Activated naive CD4-positive, alpha-beta T cell treated with Interleukin-2 at 50 U/mL for 16 hours (primary cell): Measurements from ENCODE around the gene F12.
"Not testable (repeated sequence)": the region's sequence is repeated elsewhere in the genome, so short reads cannot be mapped to it uniquely, and the experiment has no call there.

Experiments
- DNase-seq: peaks from one replicate; pipeline ENCODE4 v3.0.0-alpha.2; 2020

Gene F12

GRCh38 chr5:177367323-177367848, 42.0 kb downstream of the F12 start:
- no peak for DNase-seq

DNA sequence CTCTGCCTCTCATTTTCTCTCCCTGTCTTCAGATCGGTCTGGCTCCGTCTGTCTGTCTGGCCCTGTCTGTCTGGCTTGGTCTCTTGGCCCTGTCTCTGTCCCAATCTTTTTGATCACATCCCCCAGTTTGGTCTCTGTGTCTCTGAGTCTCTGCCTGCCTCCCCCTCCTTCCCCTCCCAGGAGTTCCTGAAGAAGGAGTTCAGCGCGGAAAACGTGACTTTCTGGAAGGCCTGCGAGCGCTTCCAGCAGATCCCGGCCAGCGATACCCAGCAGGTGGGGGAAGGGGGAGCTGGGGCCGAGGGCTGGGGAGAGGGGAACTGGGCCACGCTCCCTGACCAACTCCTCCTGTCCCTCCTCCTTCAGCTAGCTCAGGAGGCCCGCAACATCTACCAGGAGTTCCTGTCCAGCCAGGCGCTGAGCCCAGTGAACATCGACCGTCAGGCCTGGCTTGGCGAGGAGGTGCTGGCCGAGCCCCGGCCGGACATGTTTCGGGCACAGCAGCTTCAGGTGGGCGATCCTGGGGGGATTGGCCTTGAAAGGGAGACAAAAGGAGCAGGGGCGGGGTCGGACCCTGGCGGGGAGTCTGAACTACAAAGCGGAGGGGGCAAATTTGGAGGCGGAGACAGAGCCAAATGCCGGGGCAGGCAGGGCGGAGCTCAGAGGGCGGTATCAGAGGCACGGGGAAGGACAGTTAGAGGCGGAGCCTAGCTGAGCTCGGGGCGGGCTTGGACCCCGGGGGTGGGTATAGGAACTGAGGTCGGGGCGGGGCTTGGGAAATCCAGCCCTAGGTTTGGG, 42.6 kb downstream of the F12 start:
- no peak for DNase-seq

DNA sequence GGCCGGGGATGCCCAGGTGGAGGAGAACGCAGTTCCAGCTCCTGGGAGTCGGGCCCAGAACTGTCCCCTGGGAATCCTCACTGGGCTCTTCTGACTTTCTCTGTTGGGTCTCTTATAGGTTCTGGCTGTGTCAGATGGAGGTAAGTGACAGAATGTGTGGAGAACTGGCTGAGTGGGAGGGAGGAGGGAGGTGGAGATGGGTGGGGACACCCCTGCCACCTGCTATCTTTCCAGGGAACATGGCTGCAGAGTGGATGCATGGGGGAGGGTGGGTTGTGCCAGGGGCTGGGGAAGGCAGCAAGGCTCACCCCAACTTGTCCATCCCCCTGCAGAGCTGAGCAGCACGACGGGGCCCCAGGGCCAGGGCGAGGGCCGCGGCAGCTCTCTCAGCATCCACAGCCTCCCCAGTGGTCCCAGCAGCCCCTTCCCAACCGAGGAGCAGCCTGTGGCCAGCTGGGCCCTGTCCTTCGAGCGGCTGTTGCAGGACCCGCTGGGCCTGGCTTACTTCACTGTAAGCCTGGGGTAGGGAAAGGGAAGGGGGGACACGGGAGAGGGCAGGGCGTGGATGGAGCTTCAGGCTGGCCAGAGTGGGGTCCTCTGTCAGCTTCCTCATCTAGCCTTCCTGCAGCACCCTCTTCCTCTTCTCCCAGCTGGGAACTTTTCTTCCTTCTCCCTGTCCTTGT, 43.4 kb downstream of the F12 start:
- no peak for DNase-seq

GRCh38 chr5:177364159-177364962, 45.0 kb downstream of the F12 start:
- peak; percentile 50 for DNase-seq

- no peak for DNase-seq
Measured at GRCh38 chr5:177363565-177363964, 45.8 kb downstream of the F12 start.

DNA sequence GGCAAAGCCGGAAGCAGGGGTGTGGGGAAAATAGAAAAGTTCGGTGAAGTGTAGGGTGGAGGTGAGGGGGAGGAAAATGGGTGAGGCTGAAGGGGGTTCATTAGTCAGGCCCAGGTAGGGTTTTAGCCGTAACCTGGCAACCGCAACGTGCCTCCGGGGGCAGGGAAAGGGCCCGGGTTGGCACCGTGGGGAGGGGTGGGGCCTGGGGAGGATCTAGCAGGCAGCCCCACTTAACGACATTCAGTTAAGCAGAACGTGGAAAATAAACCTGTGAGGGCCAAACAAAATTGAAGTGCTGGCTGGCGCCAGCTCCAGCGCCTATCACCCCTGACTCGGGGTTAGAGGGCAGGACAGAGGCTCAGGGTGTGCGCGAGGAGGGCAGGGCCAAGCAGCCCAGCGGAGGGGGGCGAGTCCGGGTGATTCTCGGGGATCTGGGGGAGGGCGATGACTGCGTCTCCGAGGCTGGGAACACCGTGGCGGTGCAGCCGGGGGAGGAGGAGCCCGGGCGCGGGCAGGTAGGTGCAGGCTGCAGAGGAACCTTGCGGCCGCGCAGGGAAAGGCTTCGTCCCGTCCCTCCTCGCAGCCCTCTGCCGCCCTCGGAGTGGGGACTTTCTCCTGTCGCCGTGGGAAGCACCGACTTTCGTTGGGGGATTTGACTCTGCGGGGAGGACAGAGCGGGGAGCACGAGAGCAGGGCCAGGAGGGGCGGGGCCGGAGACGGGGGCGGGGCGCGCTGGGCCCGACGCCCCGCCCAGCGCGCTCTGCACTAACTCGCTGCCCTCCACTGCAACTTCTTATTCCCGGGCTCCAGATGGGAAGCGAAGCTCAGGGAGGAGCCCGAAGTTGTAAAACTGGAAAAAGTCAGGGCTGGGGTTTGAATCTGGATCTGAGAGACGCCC, 46.5 kb downstream of the F12 start:
- peak; percentile 70 for DNase-seq

- DNase-seq = no peak
Measured at GRCh38 chr5:177362292-177362609, 47.1 kb downstream of the F12 start.

DNA sequence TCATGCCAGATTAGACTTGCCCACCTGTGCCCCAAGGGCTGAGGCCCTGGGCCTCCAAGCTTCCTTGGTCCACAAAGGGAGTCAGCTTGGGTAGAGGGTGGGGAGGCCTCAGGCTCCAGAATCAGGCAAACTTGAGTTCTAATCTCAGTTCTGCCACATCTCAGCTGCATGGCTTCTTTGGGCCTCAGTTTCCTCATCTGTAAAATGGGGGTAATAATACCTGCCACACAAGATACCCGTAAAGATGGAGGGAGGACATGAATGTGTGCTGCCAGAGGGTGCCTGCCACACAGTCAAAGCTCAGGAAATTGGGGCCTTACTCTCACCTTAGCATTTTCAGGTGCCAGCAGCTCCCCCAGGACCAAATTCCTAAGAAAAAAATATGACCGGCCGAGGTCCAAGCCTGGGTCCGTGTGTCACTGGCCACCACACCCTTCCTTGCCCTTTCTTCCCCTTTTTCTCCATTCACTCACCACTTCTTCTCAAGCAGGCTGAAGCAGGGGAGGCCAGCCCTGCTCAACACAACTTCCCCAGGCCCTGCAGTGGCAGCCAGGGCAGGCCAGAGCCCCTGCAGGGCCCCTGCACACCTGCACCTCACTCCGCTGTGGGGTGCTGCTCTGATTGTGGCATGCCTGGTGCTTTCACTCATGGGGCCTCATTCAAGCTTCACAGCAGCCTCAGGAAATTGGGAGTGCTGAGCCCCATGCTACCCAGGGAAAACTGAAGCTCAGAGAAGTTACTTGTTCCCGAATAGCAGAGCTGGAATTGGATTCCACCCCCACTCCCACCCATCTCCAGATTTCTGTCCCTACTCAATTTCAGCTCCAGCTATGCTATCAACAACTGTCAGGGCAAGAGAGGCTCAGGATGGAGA, 47.7 kb downstream of the F12 start:
- no peak for DNase-seq

GRCh38 chr5:177360740-177361139, 48.6 kb downstream of the F12 start:
- not testable (repeated sequence) for DNase-seq

GRCh38 chr5:177359860-177360259, 49.5 kb downstream of the F12 start:
- DNase-seq = no peak

- DNase-seq = no peak
Measured at GRCh38 chr5:177359451-177359851, 49.9 kb downstream of the F12 start.

- DNase-seq = no peak
Measured at GRCh38 chr5:177358370-177358819, 51.0 kb downstream of the F12 start.

DNA sequence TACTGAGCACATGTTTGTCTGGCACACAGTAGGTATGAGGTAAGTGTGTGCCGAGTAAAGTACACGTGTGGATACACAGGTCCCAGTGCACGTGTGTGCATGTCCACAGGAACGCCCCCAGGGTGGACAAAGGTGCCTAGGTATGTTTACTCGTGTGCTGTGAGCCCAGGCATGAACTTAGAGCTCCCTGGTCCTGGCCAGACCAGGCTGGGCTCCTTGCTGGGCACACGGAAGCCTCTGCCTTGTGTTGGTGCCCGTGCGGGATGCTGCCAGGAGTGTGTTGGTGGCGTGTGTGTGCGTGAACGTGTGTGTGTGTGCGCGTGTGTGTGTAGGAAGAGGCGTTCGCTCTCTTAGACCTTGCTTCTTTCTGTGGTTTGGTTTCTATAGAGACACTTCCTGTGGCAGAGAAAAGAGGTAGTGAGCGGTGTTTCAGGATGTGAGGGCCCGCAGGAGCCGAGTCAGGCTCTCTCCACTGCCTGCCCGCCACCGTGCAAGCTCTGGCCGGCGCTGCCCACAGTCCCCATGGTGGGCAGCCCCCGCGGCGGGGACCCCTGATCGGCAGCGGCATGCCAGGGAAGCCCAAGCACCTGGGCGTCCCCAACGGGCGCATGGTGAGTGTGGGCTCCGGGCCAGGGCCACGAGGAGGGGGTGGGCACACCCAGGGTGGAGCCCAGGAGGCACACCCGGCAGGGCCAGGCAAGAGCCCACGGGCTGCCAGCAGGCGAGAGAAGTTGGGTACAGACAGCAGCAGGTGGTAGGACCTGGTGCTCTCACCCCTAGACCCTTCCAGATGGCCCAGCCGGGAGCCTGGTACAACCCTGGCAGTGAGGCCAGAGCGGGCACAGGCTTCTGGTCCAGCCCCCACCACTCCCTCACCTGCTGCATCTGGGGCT, 51.7 kb downstream of the F12 start, which contains the start of gene RGS14:
TSS of gene RGS14 (plus strand) at position 466 of the 893 bp plus-strand sequence. CDS start at position 567, 101 bp downstream.
- DNase-seq = peak; percentile 69

- no peak for DNase-seq
Measured at GRCh38 chr5:177357146-177357458, 52.3 kb downstream of the F12 start.

DNA sequence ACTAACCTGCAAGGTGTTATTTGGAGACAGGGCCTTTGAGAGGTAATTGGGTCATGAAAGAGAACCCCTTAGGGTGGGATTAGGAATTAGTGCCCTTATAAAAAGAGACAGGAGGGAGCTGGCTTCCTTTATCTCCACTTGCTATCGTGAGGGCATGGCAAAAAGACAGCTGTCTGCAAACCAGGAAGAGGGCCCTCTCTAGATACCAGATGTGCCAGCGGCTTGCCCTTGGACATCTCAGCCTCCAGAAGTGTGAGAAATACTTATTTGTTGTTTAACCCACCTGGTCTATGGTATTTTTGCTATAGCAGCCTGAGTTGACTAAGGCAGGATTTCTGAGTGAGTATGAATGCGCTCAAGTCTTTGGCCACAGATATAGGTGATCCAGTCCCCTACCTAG, 52.6 kb downstream of the F12 start:
- no peak for DNase-seq

DNA sequence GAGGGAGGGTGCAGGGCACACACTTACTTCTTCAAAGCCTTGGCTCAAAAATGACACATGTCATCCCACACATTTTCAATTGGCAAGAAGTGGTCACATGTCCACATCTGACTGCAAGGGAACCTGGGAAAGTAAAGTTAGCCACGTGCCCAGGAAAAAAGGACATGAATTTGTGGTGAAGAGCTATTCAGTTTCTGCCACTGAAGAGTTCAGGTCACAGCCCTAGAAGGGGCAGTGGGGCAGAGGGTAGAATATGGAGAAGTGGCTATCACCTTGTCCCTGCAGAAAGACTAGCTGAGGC, 53.5 kb downstream of the F12 start:
- DNase-seq = no peak

DNA sequence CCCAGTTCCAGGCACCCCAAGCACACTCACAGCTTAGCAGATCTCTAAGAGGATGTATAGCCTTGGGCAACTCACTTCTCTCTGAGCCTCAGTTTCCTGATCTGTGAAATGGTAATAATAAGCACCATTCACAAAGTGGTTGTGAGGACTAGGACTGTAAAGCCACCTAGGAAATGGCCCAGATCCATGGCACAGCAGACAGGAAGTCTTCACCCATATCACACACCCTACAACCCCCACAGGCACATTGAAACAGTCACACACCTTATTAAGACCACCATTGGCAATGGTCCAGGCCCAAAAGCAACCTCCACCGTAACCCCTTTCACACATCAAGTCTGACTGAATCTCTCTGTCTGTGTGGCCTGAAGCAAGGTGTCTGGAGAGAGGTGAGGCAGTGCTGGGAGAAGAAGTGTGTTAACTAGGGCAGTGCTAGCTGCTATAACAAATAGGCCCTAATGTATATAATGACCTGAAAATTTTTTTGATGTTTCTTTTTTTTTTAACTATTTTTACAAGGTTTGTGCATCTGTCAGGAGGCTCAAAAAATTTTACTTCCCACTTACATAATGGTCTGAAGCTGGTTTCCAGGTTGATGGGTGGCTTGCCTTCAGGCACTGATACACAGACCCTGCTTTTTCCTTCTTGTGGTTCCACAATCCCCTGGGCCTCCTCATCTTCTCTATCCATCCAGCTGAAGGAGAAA, 54.0 kb downstream of the F12 start:
- DNase-seq = no peak

DNA sequence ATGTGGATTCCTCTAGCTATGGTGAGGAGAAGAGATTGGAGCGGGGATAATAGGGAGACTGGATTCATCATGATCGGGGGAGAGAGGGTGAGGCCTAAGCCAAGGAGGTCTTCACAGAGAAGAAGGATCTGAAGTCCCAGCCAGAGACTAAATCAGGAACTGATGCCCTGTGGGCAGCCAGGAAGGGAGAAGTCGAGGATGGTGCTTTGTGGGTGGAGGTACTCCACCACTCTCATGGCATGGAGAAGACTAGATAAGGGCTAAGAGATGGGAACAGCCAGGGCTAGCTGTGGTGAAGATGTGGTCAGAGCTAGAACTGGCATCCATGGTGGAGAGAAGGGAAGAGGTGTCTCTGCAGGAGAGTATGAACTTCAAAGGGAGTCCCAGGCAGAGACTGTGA, 54.7 kb downstream of the F12 start:
- no peak for DNase-seq

GRCh38 chr5:177354256-177354655, 55.1 kb downstream of the F12 start:
- DNase-seq = no peak

GRCh38 chr5:177353093-177353492, 56.3 kb downstream of the F12 start:
- DNase-seq = no peak
